Endometrial microvascular endothelial cells (primary cell): ENCODE results near the gene SS18L1. TPM values are rescaled to one million over a fixed set of nuclear protein-coding genes. Genes with fewer than 3 reads are reported as not detected.

Experiments used
- in situ Hi-C: cut with HindIII; loops from 2 replicates; pipeline ENCODE4 v1.10.0; 2017; ENCODE audit warnings: low sequenced_read_pairs, low pct_unique_long_range_greater_than_20kb; ENCODE audit errors: inconsistent ontology term
- total RNA-seq: library from RNA; depleted of rRNA; stranded (reverse); fragments of >200 nt; gene quantifications from one replicate; pipeline ENCODE4 v1.2.3, GENCODE V29; 2015; ENCODE audit errors: inconsistent ontology term

The SS18L1 gene
- total RNA-seq, 1 donor from 2014 or later: 3.1 TPM

DNA sequence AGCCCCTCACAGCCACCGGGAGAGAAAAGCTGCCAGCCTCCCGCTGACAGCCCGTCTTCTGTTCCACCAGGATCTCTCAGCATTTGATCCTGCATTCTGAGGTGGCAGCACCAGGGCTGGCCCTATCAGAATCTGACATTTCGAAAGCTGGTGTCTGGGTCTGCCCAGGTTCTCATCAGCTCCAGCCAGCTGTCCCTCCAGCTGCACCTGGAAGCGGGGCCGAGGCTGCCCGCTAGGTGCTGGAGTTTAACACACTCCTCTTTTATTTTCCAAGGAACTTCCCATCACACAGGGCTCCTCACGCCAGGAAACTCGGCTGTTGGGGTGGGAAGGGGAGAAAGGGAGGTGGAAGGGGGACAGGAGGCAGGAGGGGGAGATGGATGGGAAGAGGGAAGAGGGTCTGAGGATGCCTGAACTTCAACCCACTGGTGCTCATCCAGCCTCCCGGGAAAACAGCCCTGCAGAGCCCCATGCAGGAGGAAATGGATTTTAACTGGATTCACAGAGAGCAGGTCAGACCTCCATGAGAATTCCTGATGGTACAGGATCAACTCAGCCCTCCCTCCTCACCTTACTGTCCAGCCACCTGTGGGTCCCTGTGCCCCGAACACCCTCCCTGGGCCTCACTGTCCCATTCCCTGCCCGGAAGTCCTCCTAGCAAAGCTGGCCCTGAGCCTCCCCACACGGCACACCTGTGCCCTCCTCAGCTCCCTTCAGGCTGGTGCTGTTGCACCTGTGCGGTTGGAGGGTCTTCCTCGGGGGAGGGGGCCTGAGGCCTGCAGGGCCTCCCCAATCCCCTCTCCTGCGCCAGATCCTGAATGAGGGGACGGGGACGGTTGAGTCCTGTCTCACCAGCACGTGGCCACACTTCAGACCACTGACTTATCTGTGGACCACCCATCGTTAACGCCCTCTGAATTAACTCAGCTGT, 25.2 kb upstream of the SS18L1 start:
- in situ Hi-C loops: no loop called here

DNA sequence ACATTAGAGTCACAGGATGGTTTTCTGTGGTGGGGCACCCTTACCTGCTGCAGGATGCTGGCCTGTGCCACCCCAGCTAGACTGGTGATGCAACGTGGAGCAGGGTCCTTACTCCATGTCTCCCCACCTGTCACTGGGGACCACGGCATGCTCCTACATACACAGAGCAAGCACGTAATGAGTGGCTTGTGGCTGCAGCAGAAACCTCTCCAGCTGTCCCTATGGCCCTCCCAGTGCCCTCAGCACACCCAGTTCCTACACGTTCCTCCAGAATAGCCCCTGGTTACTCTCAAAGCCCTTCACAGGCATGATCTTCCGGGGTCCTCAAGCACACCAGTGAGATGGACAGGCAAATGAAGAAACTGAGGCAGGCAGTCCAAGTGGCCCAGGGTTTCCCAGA, 24.5 kb upstream of the SS18L1 start:
- in situ Hi-C loops: no loop called here

DNA sequence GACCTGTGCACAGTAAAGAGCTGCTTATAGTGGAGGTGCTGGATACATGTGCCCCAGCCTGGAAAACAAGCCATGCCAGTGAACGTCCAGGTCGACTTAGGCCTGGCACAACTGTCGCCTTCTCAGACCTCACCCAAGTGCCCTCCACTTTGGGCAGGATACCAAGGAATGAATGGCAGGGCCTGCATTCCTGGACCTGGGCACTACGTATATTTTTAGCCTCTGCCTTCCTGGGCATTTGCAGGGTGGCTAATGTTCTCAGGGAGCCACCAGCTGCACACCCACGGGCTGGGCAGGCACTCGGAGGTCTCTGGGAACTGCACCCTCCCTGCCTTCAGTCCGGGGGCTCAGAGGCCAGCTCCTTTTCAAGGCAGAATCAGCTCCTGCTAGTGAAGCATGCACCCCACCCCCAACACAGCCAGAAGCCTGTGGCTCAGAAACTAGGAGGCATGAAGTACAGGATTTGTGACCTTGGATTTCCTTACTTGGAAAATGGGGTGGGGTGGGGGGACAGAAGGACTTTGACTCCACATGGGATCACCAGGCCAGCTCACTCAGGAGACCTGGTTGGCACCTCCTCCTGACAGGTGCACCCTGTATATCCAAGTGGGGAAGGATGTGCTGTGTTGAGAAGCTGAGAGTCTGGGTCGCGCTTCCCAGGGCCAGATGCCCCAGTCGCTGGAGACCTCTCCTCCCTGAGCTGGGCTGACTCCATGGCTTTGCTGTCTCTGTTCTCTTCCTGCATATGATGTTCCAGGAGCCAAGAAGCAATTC, 23.8 kb upstream of the SS18L1 start:
- in situ Hi-C loops: no loop called here

DNA sequence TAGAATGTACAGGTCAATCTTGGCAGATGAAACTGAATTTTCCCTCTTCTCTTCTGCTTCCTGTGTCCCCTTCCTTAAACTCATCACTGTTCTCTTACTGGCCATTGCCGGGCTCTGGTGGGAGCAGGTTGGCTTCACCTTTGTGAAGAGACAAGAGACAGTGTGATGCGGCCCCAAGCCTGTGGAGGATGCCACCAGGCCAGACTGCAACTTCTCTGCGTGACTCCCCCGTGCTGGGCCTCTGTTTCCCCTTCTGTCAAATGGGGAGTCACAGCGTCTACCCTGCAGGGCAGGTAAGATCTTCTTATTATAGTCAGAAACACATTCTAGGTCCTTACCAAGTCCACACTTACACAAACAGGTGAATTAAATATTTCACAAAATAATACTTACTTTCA, 23.2 kb upstream of the SS18L1 start:
- in situ Hi-C loops: no loop called here

DNA sequence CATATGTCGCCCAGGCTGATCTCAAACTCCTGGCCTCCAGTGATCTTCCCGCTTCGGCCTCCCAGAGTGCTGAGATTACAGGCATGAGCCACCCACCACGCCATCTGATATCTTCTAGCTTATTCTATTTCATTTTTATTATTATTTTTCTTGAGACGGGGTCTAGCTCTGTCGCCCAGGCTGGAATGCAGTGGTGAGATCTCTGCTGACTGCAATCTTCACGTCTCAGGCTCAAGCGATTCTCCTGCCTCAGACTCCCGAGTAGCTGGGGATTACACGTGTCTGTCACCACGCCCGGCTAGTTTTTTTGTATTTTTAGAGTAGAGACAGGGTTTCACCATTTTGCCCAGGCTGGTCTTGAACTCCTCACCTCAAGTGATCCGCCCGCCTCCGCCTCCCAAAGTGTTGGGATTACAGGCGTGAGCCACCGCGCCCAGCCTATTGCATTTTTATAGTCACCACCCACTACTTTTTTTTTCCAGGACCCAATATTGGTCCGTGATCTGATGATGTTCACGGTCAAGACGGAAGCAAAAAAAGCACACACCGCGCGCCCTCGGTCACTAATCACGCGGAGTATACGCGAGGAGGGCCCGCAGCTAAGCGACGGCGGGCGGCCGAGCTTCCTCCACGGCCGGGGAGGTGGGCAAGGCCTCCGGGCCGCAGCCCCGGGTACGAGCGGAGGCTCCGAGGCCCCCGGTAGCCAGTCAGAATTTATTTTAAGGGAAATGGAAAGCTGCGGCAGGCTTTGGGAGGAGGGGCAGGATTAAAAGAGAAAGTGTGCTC, 22.4 kb upstream of the SS18L1 start:
- in situ Hi-C loops: no loop called here

DNA sequence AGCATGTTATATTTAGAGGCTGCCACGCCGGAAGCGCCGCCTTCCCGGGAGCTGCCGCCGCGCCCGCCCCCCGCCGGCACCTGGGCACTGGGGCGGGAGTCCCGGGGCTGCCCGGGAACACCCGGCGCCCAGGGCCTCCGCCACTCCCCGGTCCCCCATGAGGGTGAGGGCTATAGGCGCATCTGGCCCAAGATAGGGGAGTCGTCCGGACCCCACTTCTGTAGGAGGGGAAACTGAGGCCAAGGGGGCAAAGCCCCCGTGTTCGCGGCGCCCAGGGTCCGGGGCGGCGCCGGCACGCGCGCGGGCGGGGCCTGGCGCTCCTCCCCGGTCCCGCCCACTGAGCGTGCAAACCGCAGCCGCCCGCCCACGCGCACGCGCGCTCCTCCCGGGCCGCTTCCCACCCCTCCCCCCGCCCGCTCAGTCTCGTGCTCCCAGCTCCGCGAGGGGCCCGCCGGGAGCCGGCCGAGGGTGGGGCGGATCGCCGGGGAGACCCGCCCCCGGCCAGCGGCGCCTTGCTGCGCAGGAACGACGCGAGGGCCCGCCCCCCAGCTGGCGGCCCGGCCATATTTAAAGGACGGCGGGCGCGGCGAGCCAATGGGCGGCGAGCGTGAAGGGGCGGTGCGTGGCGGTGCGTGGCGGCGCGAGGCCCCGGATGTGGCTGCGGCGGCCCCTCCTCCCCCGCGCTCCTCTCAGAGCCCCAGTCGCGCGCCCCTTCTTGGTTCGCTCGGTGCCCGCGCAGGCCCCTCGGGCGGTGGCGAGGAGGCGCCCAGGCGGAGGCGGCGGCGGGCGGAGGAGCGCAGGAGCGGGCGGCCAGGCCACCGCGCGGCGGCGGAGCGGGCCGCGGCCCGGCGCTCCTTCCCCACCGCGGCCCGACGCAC, 21.6 kb upstream of the SS18L1 start, which contains the start of gene LSM14B:
Gene LSM14B, plus strand, starts transcription at position 700 of the 878 bp plus-strand sequence. CDS start 192 bp downstream, outside the sequence.
- in situ Hi-C loops: no loop called here

DNA sequence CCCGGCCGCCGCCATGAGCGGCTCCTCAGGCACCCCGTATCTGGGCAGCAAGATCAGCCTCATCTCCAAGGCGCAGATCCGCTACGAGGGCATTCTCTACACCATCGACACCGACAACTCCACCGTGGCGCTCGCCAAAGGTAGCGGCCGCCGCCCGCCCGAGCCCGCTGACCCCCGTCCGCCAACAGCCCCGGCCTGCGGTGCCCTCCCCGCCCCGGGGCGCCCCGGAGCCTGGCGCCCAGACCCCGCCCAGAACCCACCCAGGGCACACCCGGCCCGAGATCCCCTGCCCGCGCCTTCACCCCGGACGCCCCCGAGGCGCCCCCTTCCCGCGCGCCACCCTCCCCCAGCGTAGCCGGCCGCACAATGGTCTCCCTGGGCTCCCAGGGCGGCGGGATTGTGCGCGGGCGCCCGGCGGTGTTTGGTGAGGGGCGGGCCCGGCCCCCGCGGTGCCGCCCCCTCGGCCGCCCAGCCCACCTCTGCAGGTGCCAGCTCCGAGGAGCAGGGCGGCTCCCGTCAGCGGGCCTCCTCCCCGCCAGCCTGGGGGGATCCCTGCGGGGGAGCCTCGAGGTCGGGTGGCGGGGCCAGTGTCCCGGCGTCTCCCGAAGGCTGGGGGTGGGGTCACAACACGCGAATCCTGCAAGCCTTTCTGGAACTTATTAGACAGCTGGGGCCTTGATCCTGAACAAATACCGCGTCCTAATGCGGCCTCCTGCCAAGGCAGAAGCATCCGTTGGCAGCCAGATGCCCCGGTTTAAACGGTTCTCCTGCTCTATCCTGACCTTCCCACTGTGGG, 20.7 kb upstream of the SS18L1 start:
- in situ Hi-C loops: no loop called here

DNA sequence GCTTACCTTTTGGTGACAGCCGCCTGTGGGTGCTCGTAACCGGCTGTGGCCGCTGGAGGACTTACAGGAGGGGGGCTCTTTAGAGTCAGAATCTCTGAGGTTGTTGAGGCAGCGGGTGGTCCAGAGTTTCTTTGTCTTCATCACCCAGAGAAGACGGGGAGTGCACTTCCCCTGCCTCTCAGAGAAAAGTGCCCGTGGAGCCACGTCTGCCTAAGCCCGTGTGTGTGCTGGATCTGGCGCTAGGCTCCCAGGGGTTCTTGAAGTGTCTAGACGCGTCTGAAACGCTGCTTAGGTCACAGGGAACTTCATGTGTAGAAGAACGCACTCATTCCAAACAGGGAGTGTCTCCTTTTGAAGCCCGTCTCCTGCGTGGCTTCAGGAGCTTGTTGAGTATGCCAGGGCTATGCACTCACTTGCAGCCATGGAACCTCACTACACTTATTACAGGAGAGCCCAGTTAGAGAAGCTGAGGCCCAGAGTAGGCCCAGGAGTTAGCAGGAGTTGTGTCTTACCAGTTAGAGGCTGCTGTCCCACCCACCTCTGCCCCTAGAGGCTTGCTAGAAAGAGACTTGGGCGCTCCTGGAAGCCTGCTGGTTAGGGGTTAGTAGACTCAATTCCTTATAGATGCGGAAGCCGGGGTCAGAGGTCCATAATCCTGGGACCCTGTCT, 20.0 kb upstream of the SS18L1 start:
- in situ Hi-C loops: no loop called here

DNA sequence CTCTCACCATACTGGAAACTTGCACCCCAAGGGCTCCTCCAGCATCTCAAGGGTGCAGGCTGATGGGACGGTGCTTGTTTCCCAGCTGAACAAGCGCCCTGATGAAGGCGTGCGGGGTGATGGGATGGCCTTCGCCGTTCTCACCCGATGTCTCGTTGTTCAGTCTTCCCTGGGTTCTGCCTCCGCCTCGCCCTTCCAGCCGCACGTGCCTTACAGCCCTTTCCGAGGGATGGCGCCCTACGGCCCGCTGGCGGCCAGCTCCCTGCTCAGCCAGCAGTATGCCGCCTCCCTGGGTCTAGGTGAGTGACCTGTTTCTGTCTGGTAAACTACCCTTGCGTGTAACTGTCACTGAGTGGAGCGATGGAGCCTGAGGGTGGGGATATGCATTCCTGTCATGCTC, 17.4 kb upstream of the SS18L1 start:
- in situ Hi-C loops: no loop called here

DNA sequence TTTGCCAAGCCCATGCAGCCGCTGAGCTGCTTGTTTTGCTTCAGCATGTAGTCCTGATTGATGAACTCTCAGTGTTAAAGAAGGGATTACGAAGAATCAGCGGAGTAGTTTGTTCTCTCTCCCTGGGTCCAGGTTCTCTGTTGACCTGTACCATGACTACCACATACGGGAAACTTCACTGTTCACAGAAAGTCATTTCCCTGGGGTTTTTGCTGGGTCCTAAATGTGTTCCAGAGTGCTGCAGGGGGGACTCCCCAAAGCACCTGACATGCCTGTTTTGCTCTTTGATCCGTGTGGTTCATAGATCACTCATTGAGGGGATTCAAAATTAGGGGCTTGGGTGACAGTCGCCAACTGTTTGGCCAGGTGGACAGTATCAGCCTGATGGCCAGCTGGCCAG, 15.8 kb upstream of the SS18L1 start:
- in situ Hi-C loops: no loop called here

DNA sequence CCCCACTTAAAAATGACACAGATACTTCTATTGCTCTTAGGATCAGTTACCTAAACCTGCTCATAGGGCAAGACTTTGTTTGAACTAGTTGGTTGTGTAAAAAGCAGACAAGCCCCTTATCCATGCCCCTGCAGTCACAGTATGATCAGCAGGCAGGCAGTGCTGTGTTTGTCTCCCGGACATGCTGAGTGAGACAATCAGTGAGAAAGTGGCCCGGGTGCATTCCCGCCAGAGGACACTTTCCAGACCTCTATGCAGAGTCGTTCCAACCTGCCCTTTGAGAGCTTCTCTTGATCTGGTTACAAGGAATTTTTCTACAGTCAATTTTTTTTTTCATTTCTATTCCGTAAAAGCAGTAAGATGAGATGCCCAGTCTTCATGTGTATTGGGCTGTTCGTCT, 15.1 kb upstream of the SS18L1 start:
- in situ Hi-C loops: no loop called here

DNA sequence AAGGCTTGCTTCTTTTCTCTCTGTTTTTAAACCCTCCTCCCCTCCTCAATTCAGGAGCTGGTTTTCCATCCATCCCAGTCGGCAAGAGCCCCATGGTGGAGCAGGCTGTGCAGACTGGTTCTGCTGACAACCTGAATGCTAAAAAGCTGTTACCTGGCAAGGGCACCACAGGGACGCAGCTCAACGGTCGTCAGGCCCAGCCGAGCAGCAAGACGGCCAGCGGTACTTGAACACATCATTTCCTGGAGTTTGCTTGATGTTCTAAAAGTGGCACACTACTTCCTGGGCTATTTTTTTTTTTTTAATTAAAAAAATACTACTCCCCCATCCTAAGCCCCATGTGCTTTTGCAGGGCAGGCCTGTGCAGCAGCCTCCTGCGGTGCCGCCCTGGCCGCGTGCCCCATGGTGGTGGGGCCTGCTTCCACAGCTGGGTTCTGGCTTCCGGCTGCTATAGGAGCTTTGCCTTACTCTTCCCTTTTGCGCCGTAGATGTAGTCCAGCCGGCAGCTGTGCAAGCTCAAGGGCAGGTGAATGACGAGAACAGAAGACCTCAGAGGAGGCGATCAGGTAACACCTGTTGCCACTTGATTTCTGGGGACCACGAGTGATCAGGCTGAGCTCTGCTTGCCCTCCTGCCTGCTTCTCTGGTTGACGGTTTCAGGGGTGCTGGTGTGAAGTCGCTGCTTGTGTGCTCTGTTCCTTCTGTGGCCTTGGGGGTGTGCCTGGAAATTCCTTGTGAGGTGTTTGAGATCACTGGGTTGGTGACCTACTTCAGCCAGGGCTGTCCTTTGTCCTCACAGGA, 13.6 kb upstream of the SS18L1 start:
- in situ Hi-C loops: no loop called here

DNA sequence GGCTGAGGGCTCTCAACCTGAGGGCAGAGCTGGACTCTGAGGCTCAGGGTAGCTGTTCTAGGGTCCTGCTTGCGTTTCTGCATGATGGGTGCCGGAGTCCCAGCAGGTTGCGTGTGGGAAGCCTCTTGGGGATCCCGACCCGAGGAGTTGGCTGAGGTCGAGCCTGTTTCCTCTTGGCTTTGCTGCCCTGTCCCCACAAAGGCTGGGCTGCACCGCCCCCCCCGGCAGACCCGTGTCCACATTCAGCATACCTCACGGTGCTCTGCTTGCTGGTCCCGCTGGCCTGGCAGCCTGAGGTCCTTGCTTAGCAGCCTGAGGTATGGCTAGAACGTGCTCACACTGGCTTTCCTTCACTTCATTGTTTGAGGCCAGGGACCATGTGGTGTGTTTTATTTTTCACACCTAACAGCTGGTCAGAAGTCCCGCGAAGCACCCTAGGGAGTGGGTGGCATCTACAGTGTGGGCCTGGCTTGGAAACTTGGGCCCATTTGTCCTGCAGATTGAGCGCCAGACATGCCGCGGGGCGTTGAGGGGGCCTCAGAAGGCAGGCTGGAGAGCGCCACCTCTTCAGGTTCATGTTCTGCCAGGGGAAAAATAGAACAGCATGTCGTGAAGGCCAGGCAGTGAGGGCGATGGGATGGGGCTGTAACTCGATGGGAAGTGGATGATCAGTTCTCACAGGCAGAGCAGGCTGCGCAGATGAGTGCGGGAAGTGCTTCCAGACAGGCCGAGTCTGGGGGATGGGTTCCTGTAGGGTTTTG, 11.8 kb upstream of the SS18L1 start:
- in situ Hi-C loops: no loop called here

DNA sequence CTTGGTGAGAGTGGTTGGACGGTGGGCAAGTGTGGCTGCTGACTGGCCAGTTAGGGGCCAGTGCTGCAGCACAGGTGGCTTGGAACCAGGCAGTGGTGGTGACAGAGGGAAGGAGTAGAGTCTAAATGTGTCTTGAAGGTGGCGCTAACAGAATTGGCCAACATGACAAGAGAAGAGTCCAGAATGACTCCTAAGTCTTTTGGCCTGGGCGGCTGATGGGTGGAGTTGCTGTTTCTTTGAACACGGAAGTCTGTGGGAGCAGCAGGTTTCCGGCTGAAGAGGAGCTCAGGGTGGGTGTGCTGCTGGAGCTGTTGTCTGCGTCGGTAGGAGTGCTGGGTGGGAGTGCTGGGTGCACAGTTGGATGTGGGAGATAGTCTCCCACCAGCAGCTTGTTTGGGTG, 11.1 kb upstream of the SS18L1 start:
- in situ Hi-C loops: no loop called here

DNA sequence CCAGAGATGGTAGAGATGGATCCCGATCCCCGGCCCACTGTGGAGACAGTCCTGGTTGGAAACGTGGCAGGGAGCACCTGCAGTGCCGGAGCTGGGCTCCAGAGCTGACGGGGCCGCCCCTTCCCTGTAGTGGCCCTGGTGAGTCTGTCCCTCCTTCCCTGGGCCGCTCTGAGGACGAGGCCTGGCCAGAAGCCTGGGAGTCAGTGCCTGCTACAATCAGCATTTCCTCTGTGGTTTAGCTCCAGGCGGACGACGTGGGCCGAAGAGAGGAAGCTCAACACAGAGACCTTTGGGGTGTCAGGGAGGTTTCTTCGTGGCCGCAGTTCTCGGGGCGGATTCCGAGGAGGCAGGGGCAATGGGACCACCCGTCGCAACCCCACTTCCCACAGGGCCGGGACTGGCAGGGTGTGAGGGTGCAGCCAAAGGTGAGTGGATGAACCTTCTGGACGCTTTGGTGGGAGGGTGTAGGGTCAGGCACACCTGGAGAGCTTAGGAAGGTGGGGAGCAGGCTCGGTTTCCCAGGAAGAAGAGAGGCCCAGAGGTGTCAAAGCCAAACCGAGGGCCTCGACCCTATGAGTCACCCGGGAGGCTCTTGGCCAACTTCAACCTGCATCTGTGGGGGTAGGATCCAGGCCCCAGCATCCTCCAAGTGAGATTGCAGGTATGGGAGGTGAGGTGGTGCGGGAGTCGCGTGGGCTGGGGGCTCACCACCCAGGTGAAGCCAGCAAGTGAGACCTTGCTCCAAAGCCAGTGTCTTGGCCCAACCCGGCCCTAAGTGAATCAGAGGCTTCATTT, 10.3 kb upstream of the SS18L1 start:
- in situ Hi-C loops: no loop called here
